Urinary bladder (tissue), 2 donors: ENCODE measurements around the gene STK32A. TPM values are rescaled to one million over a fixed set of nuclear protein-coding genes. Genes with fewer than 3 reads are reported as not detected.

Experiments used
- polyA plus RNA-seq: library from polyadenylated mRNA; stranded (reverse); fragments of 200-250 nt; gene quantifications from one replicate; pipeline ENCODE4 v1.2.3, GENCODE V29; 2013
- small RNA-seq: library from RNA; depleted of rRNA; stranded (forward); fragments of <200 nt; gene quantifications from one replicate; pipeline ENCODE3, GENCODE V24; 2014
- total RNA-seq: library from RNA; depleted of rRNA; stranded (reverse); fragments of >200 nt; gene quantifications from one replicate; pipeline ENCODE4 v1.2.3, GENCODE V29; 2014
- donor health status: healthy.

STK32A gene
- total and polyA plus RNA-seq, 2 donors = 1.3 to 7.8 TPM

Small RNA genes lying within 50 kb of the gene (small RNA-seq; reads per million reads assigned to genes)
- not detected for gene AC011373.1
